ENCODE data around the gene RYR1.
"Not testable (repeated sequence)": the region's sequence is repeated elsewhere in the genome, so short reads cannot be mapped to it uniquely, and the experiment has no call there.

Gene RYR1

DNA sequence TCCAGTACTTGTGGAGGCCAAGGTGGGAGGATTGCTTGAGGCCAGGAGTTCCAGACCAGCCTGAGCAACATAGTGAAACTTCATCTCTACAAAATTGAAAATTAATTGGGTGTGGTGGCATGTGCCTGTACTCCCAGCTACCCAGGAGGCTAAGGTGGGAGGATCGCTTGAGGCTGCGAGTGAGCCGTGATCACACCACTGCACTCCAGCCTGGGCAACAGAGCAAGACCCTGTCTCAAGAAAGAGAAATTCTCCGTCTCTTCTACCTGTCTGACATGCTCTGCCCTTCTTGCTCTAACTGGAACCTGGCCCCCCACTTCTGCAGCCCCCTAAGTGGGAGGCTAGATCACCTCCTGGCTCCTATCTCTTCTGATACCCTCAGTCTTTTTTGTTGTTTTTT, 192.9 kb downstream of the RYR1 start:
- no peak for DNase-seq

DNA sequence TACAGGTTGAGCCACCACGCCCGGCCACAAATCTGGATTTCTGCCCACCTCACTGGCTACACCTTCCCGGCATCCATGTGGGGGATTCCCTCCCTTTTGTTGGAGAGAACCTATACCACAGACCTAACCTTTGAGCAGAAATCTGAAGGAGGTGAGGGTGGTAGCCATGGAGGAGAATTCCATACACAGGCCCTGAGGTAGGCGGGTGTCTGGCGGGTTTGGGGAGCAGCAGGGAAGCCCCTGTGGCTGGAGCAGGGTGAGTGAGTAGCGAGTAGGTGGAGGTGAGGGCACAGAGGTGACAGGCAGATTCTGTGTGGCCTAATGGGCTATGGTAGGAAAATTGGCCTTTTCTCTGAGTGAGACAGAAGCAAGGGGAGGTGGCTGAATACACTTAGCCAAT, 196.1 kb downstream of the RYR1 start:
- no peak for DNase-seq

DNA sequence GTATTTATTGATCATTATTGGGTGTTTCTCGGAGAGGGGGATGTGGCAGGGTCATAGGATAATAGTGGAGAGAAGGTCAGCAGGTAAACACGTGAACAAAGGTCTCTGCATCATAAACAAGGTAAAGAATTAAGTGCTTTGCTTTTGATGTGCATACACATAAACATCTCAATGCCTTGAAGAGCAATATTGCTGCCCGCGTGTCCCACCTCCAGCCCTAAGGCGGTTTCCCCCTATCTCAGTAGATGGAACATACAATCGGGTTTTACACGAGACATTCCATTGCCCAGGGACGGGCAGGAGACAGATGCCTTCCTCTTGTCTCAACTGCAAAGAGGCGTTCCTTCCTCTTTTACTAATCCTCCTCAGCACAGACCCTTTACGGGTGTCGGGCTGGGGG, 197.8 kb downstream of the RYR1 start:
- not testable (repeated sequence) for DNase-seq

DNA sequence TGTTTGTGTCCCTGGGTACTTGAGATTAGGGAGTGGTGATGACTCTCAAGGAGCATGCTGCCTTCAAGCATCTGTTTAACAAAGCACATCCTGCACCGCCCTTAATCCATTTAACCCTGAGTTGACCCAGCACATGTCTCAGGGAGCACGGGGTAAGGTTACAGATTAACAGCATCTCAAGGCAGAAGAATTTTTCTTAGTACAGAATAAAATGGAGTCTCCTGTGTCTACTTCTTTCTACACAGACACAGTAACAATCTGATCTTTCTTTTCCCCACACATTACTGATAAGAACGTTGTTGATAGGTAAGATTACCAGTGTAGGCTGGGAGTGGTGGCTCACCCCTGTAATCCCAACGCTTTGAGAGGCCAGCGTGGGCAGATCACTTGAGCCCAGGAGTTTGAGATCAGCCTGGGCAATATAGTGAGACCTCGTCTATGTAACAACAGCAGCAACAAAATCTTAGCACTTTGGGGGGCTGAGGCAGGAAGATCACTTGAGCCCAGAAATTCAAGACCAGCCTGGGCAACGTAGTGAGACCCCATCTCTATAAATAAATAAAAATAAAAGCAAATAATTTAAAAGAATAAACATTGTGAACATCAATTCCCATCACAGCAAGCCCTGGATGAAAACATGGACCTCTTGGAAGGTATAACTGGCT, 198.5 kb downstream of the RYR1 start:
- DNase-seq: not testable (repeated sequence)

DNA sequence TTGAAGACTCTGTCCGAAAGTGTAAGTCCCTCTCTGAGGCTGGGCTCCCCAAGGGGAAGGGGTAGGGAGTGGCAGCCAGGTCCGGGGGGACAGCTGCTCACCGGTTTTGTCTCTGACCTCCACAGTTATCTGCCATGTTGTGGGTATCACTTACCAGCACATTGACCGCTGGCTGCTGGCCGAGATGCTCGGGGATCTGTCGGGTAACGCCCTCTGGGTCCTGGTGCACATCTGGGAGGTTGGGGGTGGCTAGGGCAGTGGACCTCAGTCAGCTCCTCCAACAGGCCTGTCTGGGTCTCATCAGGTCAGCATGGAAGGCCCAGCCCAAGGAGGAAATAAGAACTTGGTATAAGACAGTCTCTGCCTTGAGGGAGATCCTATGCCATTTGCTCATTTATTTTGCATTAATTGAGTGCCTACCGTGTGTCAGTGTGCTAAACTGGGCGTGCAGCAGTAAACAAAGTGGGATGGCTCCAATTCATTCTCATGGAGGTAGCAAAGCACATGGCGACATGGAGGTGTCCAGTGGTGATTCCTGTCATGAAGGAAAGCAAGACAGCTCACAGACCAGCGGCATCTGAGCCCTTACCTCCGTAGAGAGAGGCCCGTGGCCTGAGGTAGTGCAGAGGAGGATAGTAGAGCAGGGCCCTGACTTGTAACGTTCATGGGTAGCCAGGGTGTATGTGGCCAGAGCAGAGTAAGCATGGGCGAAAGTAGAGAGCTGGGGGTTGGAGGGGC, 199.2 kb downstream of the RYR1 start:
- no peak for DNase-seq

DNA sequence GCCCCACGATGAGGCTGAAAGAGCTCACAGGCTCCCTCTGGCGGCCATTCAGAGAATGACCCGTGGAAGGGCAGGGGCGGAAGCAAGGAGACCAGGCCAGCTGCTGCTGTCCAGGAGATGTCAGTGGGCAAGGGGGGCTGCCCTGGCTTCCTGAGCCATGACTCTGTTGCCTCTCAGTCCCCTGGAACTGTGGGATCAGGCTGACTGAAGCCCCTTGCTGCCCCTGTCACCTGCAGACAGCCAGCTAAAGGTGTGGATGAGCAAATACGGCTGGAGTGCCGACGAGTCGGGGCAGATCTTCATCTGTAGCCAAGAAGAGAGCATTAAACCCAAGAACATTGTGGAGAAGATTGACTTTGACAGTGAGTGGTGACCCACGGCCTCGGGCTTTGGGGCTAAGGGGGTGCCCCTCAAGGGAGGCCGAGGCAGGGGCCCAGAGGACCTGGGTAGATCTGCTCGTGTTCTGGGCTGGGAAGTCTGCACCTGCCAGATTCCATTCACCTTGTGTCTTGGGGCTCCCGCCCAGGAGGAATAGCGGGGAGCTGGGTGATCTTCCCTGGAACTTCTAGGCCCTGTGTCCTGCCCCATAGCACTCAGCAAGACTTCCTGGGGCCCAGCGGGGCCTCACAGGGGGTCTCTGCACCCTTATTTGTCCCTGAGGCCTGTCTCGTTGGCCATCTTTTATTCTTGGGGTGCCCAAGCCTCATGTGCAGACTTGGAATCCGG, 201.4 kb downstream of the RYR1 start:
- DNase-seq: peak; percentile 65

DNA sequence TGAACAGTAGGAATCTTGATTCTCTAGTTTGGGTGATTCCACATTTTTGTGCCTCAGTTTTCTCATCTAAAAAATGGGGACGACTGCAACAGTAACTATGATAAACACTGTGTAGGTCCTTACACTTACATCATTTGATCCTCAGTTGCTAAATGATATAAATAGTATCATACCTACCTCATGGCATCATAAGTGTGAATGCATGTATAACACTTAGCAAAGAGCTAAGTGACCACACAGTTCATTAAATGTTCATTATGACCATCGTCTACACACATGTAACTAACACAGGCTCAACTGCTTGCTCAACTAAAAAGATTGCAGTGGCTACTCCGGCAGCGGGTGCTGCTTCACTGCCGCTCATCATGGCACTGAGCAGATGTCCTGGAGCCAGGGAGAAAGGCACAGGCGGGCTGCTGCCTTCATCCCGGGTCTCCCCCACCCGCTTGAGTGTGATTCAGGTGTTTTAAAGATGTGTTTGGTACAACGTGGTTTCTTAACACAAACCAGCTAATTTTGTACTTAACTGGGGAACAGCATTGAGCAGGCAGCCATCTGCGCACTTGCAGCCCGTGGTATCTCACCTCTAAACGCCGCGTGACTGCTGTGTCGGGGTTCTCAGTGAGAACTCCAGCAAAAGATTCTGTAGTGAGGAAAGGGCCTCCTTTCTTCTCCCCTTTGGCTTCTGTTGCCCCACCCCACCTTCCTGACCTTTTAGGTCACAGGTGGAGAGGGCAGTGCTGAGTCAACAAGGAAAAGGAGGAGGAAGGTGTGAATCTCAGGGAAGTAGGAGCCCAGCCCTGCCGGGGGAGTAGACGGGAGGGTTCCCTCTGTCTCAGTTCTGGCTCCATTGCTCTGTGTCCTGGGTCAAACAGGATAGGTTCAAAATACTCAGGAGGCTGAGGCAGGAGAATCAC, 202.2 kb downstream of the RYR1 start:
- no peak for DNase-seq
